ENCODE results near the gene CYBRD1. TPM values are rescaled to one million over a fixed set of nuclear protein-coding genes. Genes with fewer than 3 reads are reported as not detected.

The CYBRD1 gene
- total and polyA plus RNA-seq, 10 of the 15 experiments (the other 5 are each of a cell fraction or from before 2014, with no cell fraction given): 10.8 to 51.9 (median 29.6) TPM

GRCh38 chr2:171575606-171576005 lies 53.3 kb downstream of the CYBRD1 start (continued):
- no peak for TF ChIP-seq ZBTB11 (CRISPR knock-in tag; IDR thresholded peaks at IDR 0.05)
- no peak for TF ChIP-seq TCF12 (IDR thresholded peaks at IDR 0.05; ENCODE audit: low read depth, low read length)
- no peak for TF ChIP-seq USF2 (IDR thresholded peaks at IDR 0.05; ENCODE audit: borderline replicate concordance, low read depth, low read length)
- TF ChIP-seq MLLT1 (IDR thresholded peaks at IDR 0.05): no peak
- TF ChIP-seq CREB1 (IDR thresholded peaks at IDR 0.05; ENCODE audit: low read depth): no peak
- TF ChIP-seq PAX8 (IDR thresholded peaks at IDR 0.05): no peak
- no peak for TF ChIP-seq E4F1 (IDR thresholded peaks at IDR 0.05; ENCODE audit: borderline replicate concordance, partially characterized antibody)
